Stomach (tissue), 9 donors: ENCODE results near the gene NEK6. TPM values are rescaled to one million over a fixed set of nuclear protein-coding genes. Genes with fewer than 3 reads are reported as not detected.

Experiments used
- DNase-seq, 2 donors: peaks; one replicate each; pipeline versions ENCODE4 v3.0.0 to v3.0.0-alpha.2; 2013 to 2019
- H3K27ac ChIP-seq, 5 donors: fragments of 200-600 bp in 4 of 5; sonication (generic) in 4 of 5; one replicate each; pipeline ENCODE4 v1.5.1; 2013 to 2019; ENCODE audit warnings: mild to moderate bottlenecking in 1 of 5, moderate library complexity in 1 of 5
- H3K27me3 ChIP-seq, 3 donors: fragments of 200-600 bp; sonication (generic); one replicate each; pipeline ENCODE4 v1.5.1; 2017 to 2019; ENCODE audit warnings: mixed run types in 1 of 3
- H3K36me3 ChIP-seq, 4 donors: fragments of 200-600 bp; sonication (generic); 1 replicate in 3 of 4; 2 replicates in 1 of 4; pipeline ENCODE4 v1.5.1; 2016 to 2019
- H3K4me1 ChIP-seq, 4 donors: fragments of 200-600 bp; sonication (generic); one replicate each; pipeline ENCODE4 v1.5.1; 2016 to 2019
- H3K4me3 ChIP-seq, 4 donors: fragments of 200-600 bp; sonication (generic) in 3 of 4; one replicate each; pipeline ENCODE4 v1.5.1; 2016 to 2019; ENCODE audit warnings: mild to moderate bottlenecking in 1 of 4
- H3K9me3 ChIP-seq, 4 donors: fragments of 200-600 bp; sonication (generic); one replicate each; pipeline ENCODE4 v1.5.1; 2016 to 2019
- EP300 ChIP-seq: sonication (generic); formaldehyde crosslinking; IDR thresholded peaks from one replicate; pipeline ENCODE4 v1.6.1; 2017; ENCODE audit warnings: antibody characterized with exemption
- POLR2A ChIP-seq, 4 donors: fragments of 450-650 bp; IDR thresholded peaks; one replicate each; pipeline ENCODE4 v1.6.1; 2016; ENCODE audit warnings: antibody characterized with exemption in 4 of 4, control low read depth in 2 of 4, mild to moderate bottlenecking in 1 of 4, moderate library complexity in 1 of 4
- POLR2AphosphoS5 ChIP-seq, 3 donors: sonication (generic); formaldehyde crosslinking; IDR thresholded peaks; one replicate each; pipeline ENCODE4 v1.6.1; 2016; ENCODE audit warnings: antibody characterized with exemption in 3 of 3
- WGBS, 5 donors: extraction: QIAGEN DNeasy Blood & Tissue Kit in 3 of 5; methylation state at CpG; one replicate each; pipeline versions ENCODE4 v1.1.5 to v1.1.7; 2013 to 2018; 5-methylcytosine and 5-hydroxymethylcytosine counted together
- intact Hi-C: fragments of 100-400 bp; cut with DNase I; formaldehyde crosslinking; loops from one replicate; pipeline ENCODE4 v1.15.1; 2023; ENCODE audit warnings: low total_unique reads
- polyA plus RNA-seq, 3 donors: library from polyadenylated mRNA; stranded (reverse); fragments of 200-250 nt; gene quantifications; one replicate each; pipeline ENCODE4 v1.2.3, GENCODE V29; 2013
- total RNA-seq, 5 donors: library from RNA; depleted of rRNA; stranded (reverse); fragments of >200 nt; gene quantifications; one replicate each; pipeline versions ENCODE4 v1.1.0 to v1.2.3, GENCODE V29; 2014 to 2016
- TF ChIP-seq, protein P1 (sequence below), 7 experiments: fragments of 450-650 bp in 4 of 7; fragments of 200-600 bp in 3 of 7; sonication (generic) in 3 of 7; IDR thresholded peaks; one replicate each; pipeline ENCODE4 v1.5.1; 2016 to 2019; ENCODE audit warnings: antibody characterized with exemption in 7 of 7, control low read depth in 2 of 7, mild to moderate bottlenecking in 1 of 7
- donor health status: healthy with polysubstance abuse.
- donor health status: Bipolar disorder and iron deficiency.
- donor health status: healthy.

The NEK6 gene
- total and polyA plus RNA-seq, 8 donors: 6.0 to 76.8 (median 25.9) TPM

DNA sequence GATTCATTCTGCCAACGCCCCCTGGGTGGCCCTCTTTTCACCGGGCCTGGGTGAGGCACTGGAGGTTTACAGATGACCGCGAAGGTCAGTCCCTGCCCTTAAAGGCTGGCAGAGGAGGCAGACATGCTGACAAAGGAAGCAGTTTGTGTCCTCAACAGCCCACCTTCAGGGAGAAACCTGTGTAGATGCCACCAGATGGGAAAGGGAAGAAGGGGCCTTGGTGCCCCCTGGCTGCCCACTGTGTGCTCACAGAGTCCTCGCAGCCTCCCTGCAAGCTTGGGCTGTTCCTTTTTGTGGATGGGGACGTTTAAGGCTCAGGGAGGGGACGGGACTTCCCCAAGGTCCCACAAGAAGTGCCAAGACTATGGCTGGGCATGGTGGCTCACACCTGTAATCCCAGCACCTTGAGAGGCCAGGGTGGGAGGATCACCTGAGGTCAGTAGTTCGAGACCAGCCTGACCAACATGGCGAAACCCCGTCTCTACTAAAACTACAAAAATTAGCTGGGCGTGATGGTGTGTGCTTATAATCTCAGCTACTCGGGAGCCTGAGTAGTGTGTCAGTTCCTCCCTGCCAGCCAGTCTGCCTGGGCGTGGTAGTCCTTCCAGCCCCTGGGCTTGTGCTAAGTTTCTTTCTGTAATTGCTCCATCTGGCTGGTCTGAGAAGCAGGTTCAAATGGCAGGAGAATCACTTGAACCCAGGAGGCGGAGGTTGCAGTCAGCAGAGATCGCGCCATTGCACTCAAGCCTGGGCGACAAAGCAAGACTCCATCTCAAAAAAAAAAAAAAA, 36.2 kb downstream of the NEK6 start:
- peak in 1 of 2 donors; percentile 56 for DNase-seq
- Histone ChIP-seq H3K27ac (peak overlapping the region in 2 of 5 donors; percentile 31 to 51), H3K4me3 (no peak overlapping the region), H3K4me1 (peaks cover 64 to 100% (median 90%) of the 10 kb centered on the region in 4 donors), H3K9me3 (no peaks in the 10 kb centered on the region), H3K36me3 (peaks cover 0 to 7% (median 4%) of the 10 kb centered on the region in 4 donors), H3K27me3 (no peaks in the 10 kb centered on the region)
- TF ChIP-seq, protein P1, sequence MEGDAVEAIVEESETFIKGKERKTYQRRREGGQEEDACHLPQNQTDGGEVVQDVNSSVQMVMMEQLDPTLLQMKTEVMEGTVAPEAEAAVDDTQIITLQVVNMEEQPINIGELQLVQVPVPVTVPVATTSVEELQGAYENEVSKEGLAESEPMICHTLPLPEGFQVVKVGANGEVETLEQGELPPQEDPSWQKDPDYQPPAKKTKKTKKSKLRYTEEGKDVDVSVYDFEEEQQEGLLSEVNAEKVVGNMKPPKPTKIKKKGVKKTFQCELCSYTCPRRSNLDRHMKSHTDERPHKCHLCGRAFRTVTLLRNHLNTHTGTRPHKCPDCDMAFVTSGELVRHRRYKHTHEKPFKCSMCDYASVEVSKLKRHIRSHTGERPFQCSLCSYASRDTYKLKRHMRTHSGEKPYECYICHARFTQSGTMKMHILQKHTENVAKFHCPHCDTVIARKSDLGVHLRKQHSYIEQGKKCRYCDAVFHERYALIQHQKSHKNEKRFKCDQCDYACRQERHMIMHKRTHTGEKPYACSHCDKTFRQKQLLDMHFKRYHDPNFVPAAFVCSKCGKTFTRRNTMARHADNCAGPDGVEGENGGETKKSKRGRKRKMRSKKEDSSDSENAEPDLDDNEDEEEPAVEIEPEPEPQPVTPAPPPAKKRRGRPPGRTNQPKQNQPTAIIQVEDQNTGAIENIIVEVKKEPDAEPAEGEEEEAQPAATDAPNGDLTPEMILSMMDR (IDR thresholded peaks at IDR 0.05): peak in 1 of 7 experiments; percentile 30
- no peak for TF ChIP-seq POLR2AphosphoS5 (IDR thresholded peaks at IDR 0.05)
- WGBS, 5 donors: 72 to 76% (median 74%) methylated on average over 17 of the region's 17 CpGs
- intact Hi-C loops: no loop called here

DNA sequence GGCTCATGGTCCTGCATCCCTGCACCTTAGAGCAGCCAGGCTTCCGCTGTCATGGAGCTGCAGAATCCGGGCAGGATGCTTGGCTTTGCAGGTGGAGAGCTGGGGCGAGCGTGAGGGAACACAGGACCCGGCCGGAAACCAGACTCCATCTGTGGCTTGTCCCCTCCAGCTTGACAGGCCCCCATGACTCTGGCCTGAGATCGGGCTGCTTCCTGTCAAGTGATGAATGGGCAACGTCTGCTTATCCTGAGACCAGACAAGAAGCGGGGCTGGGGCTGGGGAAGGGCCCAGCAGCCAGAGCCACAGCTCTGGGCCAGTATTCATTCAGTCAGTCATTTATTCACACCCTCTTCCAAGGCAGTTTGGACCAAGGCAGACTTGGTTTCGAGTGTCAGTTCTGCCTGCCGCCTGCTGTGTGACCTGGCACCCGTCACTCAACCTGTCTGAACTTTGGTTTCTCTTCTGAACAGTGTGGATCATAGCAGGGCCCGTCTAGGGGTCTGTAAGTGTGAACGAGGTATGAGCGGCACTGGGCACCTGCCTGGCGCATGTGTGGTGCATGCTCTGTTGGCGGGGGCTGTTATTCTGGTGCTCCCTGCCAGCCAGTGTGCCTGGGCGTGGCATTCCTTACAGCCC, 37.5 kb downstream of the NEK6 start:
- TF ChIP-seq POLR2AphosphoS5 (IDR thresholded peaks at IDR 0.05): no peak
- no peak for TF ChIP-seq POLR2A (IDR thresholded peaks at IDR 0.05)
- TF ChIP-seq, protein P1 (IDR thresholded peaks at IDR 0.05): no peak
- no peak for TF ChIP-seq EP300
- Histone ChIP-seq H3K4me3 (no peak overlapping the region), H3K4me1 (peaks cover 66 to 100% (median 84%) of the 10 kb centered on the region in 4 donors), H3K27me3 (no peaks in the 10 kb centered on the region), H3K9me3 (no peaks in the 10 kb centered on the region), H3K27ac (peak overlapping the region in 3 of 5 donors; percentile 36 to 64 (median 46)), H3K36me3 (peaks cover 0 to 7% (median 0%) of the 10 kb centered on the region in 4 donors)
- peak in 1 of 2 donors; percentile 81 for DNase-seq
- intact Hi-C loops: no loop called here
- WGBS, 5 donors: 66 to 77% (median 69%) methylated on average over 11 to 18 of the region's 18 CpGs

DNA sequence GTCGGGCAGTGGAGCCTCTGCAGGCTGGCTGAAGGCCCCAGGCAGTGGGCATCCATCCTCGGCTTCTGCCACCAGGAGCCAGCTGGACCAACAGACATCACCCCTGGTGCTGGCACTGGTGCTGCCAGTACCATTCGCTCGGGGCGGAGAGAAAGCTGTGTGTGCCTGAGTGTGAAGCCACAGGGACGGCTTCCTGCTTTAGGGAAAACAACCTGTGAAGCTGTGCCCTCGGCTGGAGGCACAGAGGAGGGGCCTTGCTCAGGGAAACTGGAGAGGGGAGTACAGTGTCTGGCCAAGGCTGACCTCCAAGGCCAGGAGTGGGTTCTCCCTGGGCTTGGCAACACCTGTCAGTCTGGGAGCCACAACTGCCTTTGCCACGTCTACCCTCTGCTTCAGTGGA, 38.3 kb downstream of the NEK6 start:
- Histone ChIP-seq H3K4me3 (no peak overlapping the region), H3K36me3 (peaks cover 0 to 7% (median 0%) of the 10 kb centered on the region in 4 donors), H3K27ac (peak overlapping the region in 3 of 5 donors; percentile 36 to 64 (median 46)), H3K9me3 (no peaks in the 10 kb centered on the region), H3K4me1 (peaks cover 58 to 100% (median 77%) of the 10 kb centered on the region in 4 donors), H3K27me3 (no peaks in the 10 kb centered on the region)
- TF ChIP-seq POLR2AphosphoS5 (IDR thresholded peaks at IDR 0.05): no peak
- no peak for TF ChIP-seq EP300
- no peak for TF ChIP-seq POLR2A (IDR thresholded peaks at IDR 0.05)
- TF ChIP-seq, protein P1 (IDR thresholded peaks at IDR 0.05): no peak
- no peak for DNase-seq
- intact Hi-C loops: no loop called here
- whole genome bisulfite sequencing, 5 donors: 35 to 58% (median 49%) methylated on average over 5 to 8 of the region's 8 CpGs

DNA sequence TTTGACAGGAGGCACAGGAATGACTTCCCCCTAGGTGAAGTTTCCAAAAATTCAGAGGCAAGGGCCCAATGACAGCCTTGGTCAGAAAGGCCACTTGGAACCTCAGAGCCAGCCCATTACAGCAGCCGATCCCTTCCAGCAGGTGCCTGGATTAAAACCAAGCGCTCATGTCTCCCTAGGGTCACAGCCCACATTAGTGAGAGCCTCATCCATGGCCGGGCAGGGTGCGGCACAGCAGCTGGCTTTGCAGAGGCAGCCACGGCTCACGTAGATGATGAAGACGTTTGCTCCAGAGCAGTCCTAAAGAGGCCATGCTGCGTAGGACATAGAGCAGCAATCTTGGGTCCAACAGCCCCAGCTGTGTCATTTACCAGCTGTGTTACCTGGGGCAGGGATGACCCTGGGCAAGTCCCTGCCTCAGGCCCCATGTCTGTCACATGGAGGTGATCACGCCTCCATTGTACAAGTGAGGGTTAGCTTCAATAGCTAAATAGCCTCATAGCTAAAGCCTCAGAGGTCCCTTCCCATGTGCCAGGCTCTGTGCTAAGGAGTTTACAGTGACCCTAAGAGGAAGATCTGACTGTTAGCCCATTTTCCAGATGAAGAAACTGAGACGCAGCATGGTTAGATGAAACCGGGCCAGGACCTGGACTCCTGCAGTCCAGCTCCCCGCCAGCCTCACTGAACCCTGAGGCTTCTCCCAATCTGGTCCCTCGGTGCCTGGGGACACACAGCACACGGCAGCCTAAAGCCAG, 39.2 kb downstream of the NEK6 start:
- peak overlapping the region in 4 of 5 donors; percentile 44 to 64 (median 59) for H3K27ac ChIP-seq
- H3K4me1 ChIP-seq: peaks cover 49 to 92% (median 69%) of the 10 kb centered on the region in 4 donors
- TF ChIP-seq EP300 (no peak), POLR2A (IDR thresholded peaks at IDR 0.05) (no peak), POLR2AphosphoS5 (IDR thresholded peaks at IDR 0.05) (no peak)
- TF ChIP-seq, protein P1 (IDR thresholded peaks at IDR 0.05): no peak
- intact Hi-C loops: no loop called here
- no peaks in the 10 kb centered on the region for H3K27me3 ChIP-seq
- no peak overlapping the region for H3K4me3 ChIP-seq
- H3K9me3 ChIP-seq: no peaks in the 10 kb centered on the region
- DNase-seq: no peak
- WGBS, 5 donors: 68 to 75% (median 70%) methylated on average over 14 of the region's 14 CpGs
- H3K36me3 ChIP-seq: peaks cover 0 to 10% (median 4%) of the 10 kb centered on the region in 4 donors
